ENCODE data around the gene KCNK1.

GRCh38 chr1:233707153-233707879 is 93.4 kb downstream of the KCNK1 start:
- no peak for TF ChIP-seq CTCF (IDR thresholded peaks at IDR 0.05)
- no peak for TF ChIP-seq POLR2A (IDR thresholded peaks at IDR 0.05)
